DOHH2 (cell line): ENCODE measurements around the gene FAM98B.

Source experiments
- H3F3A ChIP-seq: fragments of 200-600 bp; sonication (generic), shearing (Covaris generic); 2 replicates; pipeline ENCODE4 v1.6.0; 2016; ENCODE audit warnings: antibody characterized with exemption, mild to moderate bottlenecking; ENCODE audit not compliant: control insufficient read depth, insufficient read depth
- H3K27ac ChIP-seq: fragments of 200-600 bp; sonication (generic); 2 replicates; pipeline ENCODE4 v1.5.1; 2014; ENCODE audit warnings: low read depth, mild to moderate bottlenecking, low read length, moderate library complexity
- H3K27me3 ChIP-seq: fragments of 200-600 bp; sonication (generic); 2 replicates; pipeline ENCODE4 v1.6.1; 2014; ENCODE audit warnings: mild to moderate bottlenecking, low read length, mixed read lengths; ENCODE audit not compliant: control insufficient read depth
- H3K36me3 ChIP-seq: fragments of 200-600 bp; sonication (generic); 2 replicates; pipeline ENCODE4 v1.6.1; 2014; ENCODE audit warnings: mild to moderate bottlenecking, low read length, moderate library complexity, mixed read lengths; ENCODE audit not compliant: control insufficient read depth
- H3K4me1 ChIP-seq: fragments of 200-600 bp; sonication (generic); 2 replicates; pipeline ENCODE4 v1.6.1; 2014; ENCODE audit warnings: mild to moderate bottlenecking, low read length, mixed read lengths; ENCODE audit not compliant: control insufficient read depth
- H3K4me2 ChIP-seq: fragments of 200-600 bp; sonication (generic); 2 replicates; pipeline ENCODE4 v1.6.0; 2014; ENCODE audit warnings: mild to moderate bottlenecking, low read length, moderate library complexity
- H3K4me3 ChIP-seq: fragments of 200-600 bp; sonication (generic); 2 replicates; pipeline ENCODE4 v1.5.1; 2014; ENCODE audit warnings: mild to moderate bottlenecking, low read length, mixed read lengths
- H3K79me2 ChIP-seq: fragments of 200-600 bp; sonication (generic); 2 replicates; pipeline ENCODE4 v1.6.1; 2014; ENCODE audit warnings: mild to moderate bottlenecking, low read length, mixed read lengths; ENCODE audit not compliant: control insufficient read depth
- H3K9me2 ChIP-seq: fragments of 200-600 bp; sonication (generic); replicated peaks from 2 replicates; pipeline ENCODE4 v1.6.1; 2014; ENCODE audit warnings: mild to moderate bottlenecking, low read length, mixed read lengths; ENCODE audit not compliant: control insufficient read depth
- H3K9me3 ChIP-seq: fragments of 200-600 bp; sonication (generic); 2 replicates; pipeline ENCODE4 v1.6.1; 2014; ENCODE audit warnings: antibody characterized with exemption, low read length, mixed read lengths; ENCODE audit not compliant: control insufficient read depth, insufficient read depth
- H4K20me1 ChIP-seq: fragments of 200-600 bp; sonication (generic); 2 replicates; pipeline ENCODE4 v1.6.0; 2014; ENCODE audit warnings: low read depth, mild to moderate bottlenecking, antibody characterized with exemption, low read length, moderate library complexity; ENCODE audit not compliant: control insufficient read depth, insufficient read depth
- EZH2phosphoT487 ChIP-seq: fragments of 200-600 bp; sonication (generic); IDR thresholded peaks from 2 replicates; pipeline ENCODE4 v1.6.1; 2017; ENCODE audit warnings: borderline replicate concordance, mild to moderate bottlenecking, antibody characterized with exemption, low read length, moderate library complexity, mixed read lengths
- TF ChIP-seq, protein P1 (sequence below): fragments of 200-600 bp; sonication (generic); IDR thresholded peaks from one replicate; pipeline ENCODE4 v1.5.1; 2014; ENCODE audit warnings: antibody characterized with exemption, mild to moderate bottlenecking, low read depth, low read length; ENCODE audit not compliant: poor library complexity, severe bottlenecking

Gene FAM98B

DNA sequence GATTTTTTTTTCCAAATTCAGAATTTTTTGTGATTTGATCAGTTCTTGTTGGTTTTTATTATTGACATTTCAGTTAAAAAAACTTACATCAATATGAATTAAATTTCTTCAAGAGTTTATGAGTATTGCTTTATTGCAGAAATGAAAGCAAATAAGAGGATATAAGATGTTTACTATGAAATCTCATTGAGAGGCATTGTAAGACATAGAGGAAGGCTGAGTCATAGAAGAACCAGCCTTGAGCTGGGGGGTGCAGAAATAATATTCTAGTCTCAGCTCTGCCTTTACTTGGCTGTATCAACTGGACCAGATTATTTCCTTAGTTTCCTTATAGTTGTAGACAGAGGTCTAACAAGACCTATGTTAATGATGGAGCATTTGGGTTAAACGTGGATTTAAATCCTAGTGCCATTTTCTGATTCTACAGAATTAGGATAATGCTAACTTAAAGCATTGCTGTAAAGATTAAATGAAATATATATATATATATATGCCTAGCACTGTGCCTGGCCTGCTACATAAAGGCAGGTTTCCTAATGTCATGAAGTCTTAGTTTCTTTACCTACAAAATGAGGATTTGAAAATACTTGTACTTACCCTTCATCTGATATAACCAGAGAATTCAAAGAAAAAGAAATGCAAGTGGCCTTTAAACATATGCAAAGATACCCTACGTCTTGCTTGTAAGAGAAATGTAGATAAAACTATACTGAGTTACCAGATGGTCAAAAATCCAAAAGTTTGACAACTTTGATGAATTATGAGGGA, 7.3 kb downstream of the FAM98B start:
- Histone ChIP-seq H3K4me1 (no peaks in the 10 kb centered on the region), H3K36me3 (peaks cover 2% of the 10 kb centered on the region; the same call in 1 of the 2 replicates), H4K20me1 (peaks cover 13% of the 10 kb centered on the region; the same call in 1 of the 2 replicates), H3K79me2 (peaks cover 72% of the 10 kb centered on the region), H3K27ac (no peak overlapping the region), H3K4me3 (no peak overlapping the region), H3F3A (no peaks in the 10 kb centered on the region), H3K27me3 (no peaks in the 10 kb centered on the region), H3K4me2 (no peak overlapping the region), H3K9me2 (no peaks in the 10 kb centered on the region), H3K9me3 (no peaks in the 10 kb centered on the region)
- TF ChIP-seq, protein P1, sequence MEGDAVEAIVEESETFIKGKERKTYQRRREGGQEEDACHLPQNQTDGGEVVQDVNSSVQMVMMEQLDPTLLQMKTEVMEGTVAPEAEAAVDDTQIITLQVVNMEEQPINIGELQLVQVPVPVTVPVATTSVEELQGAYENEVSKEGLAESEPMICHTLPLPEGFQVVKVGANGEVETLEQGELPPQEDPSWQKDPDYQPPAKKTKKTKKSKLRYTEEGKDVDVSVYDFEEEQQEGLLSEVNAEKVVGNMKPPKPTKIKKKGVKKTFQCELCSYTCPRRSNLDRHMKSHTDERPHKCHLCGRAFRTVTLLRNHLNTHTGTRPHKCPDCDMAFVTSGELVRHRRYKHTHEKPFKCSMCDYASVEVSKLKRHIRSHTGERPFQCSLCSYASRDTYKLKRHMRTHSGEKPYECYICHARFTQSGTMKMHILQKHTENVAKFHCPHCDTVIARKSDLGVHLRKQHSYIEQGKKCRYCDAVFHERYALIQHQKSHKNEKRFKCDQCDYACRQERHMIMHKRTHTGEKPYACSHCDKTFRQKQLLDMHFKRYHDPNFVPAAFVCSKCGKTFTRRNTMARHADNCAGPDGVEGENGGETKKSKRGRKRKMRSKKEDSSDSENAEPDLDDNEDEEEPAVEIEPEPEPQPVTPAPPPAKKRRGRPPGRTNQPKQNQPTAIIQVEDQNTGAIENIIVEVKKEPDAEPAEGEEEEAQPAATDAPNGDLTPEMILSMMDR, result no peak
- TF ChIP-seq EZH2phosphoT487, result no peak

DNA sequence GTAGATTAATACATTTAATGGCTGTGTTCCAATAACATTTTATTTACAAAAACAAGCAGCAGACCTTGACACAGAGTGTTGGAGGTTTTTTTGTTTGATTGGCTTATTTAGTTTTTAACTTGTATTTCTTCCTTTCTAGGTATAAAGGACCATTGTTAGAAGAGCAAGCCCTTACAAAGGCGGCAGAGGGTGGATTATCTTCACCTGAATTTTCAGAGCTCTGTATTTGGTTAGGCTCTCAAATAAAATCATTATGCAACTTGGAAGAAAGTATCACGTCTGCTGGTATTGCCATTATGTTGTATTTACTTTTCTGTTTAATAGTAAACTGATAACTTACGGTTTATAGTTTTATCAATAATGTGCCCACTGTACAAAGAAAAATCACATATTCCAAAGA, 10.0 kb downstream of the FAM98B start:
- Histone ChIP-seq H3K36me3 (no peaks in the 10 kb centered on the region; the same call in 1 of the 2 replicates), H4K20me1 (peaks cover 7% of the 10 kb centered on the region; the same call in 1 of the 2 replicates), H3K79me2 (peaks cover 46% of the 10 kb centered on the region), H3K9me3 (no peaks in the 10 kb centered on the region), H3K4me1 (no peaks in the 10 kb centered on the region), H3F3A (no peaks in the 10 kb centered on the region), H3K9me2 (no peaks in the 10 kb centered on the region), H3K27me3 (no peaks in the 10 kb centered on the region), H3K27ac (no peak overlapping the region), H3K4me2 (no peak overlapping the region), H3K4me3 (no peak overlapping the region)
- TF ChIP-seq EZH2phosphoT487, result no peak
- TF ChIP-seq, protein P1, result no peak

DNA sequence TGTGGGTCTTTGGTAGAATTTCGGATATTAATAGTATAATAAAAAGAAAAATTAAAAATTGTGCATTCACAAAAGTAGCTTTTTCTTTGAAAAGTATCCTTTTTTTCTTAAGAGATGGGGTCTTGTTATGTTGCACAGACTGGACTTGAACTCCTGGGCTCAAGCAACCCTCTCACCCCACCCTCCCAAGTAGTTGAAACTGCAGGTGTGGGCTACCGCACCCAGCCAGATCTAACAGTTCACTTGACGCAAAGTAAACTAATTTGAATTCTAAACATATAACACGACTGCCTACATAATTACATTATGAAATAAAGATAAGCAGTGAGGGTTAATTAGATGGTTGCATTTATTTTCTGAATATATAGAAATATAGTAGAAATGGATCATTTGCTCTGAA, 10.7 kb downstream of the FAM98B start:
- Histone ChIP-seq H3K4me2 (no peak overlapping the region), H3K9me3 (no peaks in the 10 kb centered on the region), H3K36me3 (no peaks in the 10 kb centered on the region), H3K4me3 (no peak overlapping the region), H3K4me1 (no peaks in the 10 kb centered on the region), H4K20me1 (0 out of 2 replicates have a peak, but pooled peaks cover 5% of the 10 kb centered on the region), H3K9me2 (no peaks in the 10 kb centered on the region), H3K27ac (no peak overlapping the region), H3K27me3 (no peaks in the 10 kb centered on the region), H3K79me2 (peaks cover 39% of the 10 kb centered on the region), H3F3A (no peaks in the 10 kb centered on the region)
- no peak for TF ChIP-seq EZH2phosphoT487
- TF ChIP-seq, protein P1, result no peak
